GM12874 (cell line): ENCODE measurements around the gene FBXW5.

Source experiments
- CTCF ChIP-seq: IDR thresholded peaks from 2 replicates; pipeline ENCODE4 v1.5.1; 2011; ENCODE audit warnings: low read depth, mild to moderate bottlenecking, control low read depth, low read length, moderate library complexity; ENCODE audit not compliant: insufficient read depth

FBXW5 gene

GRCh38 chr9:136944519-136945332 is at the start of gene FBXW5, which contains the start of gene C8G:
Gene FBXW5, minus strand, starts transcription at chr9:136944738. Its CDS starts 655 bp downstream, at chr9:136944083.
Gene C8G, plus strand, starts transcription at chr9:136945243. Its CDS starts 78 bp downstream, at chr9:136945321.
- TF ChIP-seq CTCF, result peak; percentile 99

- no peak for TF ChIP-seq CTCF
Observed at GRCh38 chr9:136992819-136993369, 48.4 kb upstream of the FBXW5 start.

GRCh38 chr9:136991993-136992818 is 47.7 kb upstream of the FBXW5 start, which contains the start of gene PAXX:
Gene PAXX, plus strand, starts transcription at chr9:136992422. Its CDS starts 22 bp downstream, at chr9:136992444.
- TF ChIP-seq CTCF, result no peak

- no peak for TF ChIP-seq CTCF
Observed at GRCh38 chr9:136990242-136990911, 45.8 kb upstream of the FBXW5 start.

- no peak for TF ChIP-seq CTCF
Observed at GRCh38 chr9:136988872-136989271, 44.3 kb upstream of the FBXW5 start.

GRCh38 chr9:136985853-136986252 is 41.3 kb upstream of the FBXW5 start:
- no peak for TF ChIP-seq CTCF
